ENCODE data around the gene CCSER1. TPM values are rescaled to one million over a fixed set of nuclear protein-coding genes. Genes with fewer than 3 reads are reported as not detected.
A peak's percentile ranks its signal among the peaks of the same experiment; 100 is the strongest.

The CCSER1 gene
- polyA plus RNA-seq, 3 donors = 0.09 to 0.75 (median 0.13) TPM

GRCh38 chr4:90183254-90183653 is 56.1 kb downstream of the CCSER1 start:
- WGBS (ENCODE audit: insufficient coverage) = no CpG with 5 or more reads among the region's 3 CpGs
- H3K4me1 ChIP-seq (ENCODE audit: control insufficient read depth in 1 of 2, insufficient read depth in 2 of 2, low read length in 2 of 2) = no peaks in the 10 kb centered on the region
- no peaks in the 10 kb centered on the region for H3K36me3 ChIP-seq (replicated peaks in 1 of 2; ENCODE audit: control insufficient read depth in 1 of 2, insufficient read depth in 2 of 2, low read length in 2 of 2)
- H2AFZ ChIP-seq (ENCODE audit: insufficient read depth, low read depth, low read length, poor library complexity, severe bottlenecking) = no peak overlapping the region
- Mint-ChIP-seq H3K4me3 (no peak overlapping the region), H3K4me1 (no peaks in the 10 kb centered on the region), H3K9me3 (no peaks in the 10 kb centered on the region), H3K27me3 (ENCODE audit: low read depth in 3 of 3) (peaks cover 0 to 1% (median 0%) of the 10 kb centered on the region in 3 donors), H3K36me3 (no peaks in the 10 kb centered on the region), H3K27ac (peak overlapping the region in 1 of 7 donors; percentile 53)
- H3K9ac ChIP-seq (ENCODE audit: insufficient read depth, low read length, poor library complexity, severe bottlenecking) = no peak overlapping the region
- H3K4me3 ChIP-seq (replicated peaks in 1 of 3; ENCODE audit: low read depth in 2 of 3, low read length in 3 of 3) = no peak overlapping the region
- no peaks in the 10 kb centered on the region for H3K9me3 ChIP-seq (replicated peaks in 1 of 2; ENCODE audit: control insufficient read depth in 1 of 2, insufficient read depth in 1 of 2, low read length in 2 of 2)
- H3K27me3 ChIP-seq (ENCODE audit: control insufficient read depth in 2 of 2, insufficient read depth in 2 of 2, low read length in 2 of 2) = no peaks in the 10 kb centered on the region
- intact Hi-C loops (cut with micrococcal nuclease) = no loop called here
- no peaks in the 10 kb centered on the region for H4K20me1 ChIP-seq (ENCODE audit: insufficient read depth, low read length)
- no peak overlapping the region for H3K4me2 ChIP-seq (replicated peaks; ENCODE audit: extremely low read depth, low read length, poor library complexity, severe bottlenecking)
- H3K79me2 ChIP-seq (ENCODE audit: insufficient read depth, low read length) = no peaks in the 10 kb centered on the region
- TF ChIP-seq, protein P1, sequence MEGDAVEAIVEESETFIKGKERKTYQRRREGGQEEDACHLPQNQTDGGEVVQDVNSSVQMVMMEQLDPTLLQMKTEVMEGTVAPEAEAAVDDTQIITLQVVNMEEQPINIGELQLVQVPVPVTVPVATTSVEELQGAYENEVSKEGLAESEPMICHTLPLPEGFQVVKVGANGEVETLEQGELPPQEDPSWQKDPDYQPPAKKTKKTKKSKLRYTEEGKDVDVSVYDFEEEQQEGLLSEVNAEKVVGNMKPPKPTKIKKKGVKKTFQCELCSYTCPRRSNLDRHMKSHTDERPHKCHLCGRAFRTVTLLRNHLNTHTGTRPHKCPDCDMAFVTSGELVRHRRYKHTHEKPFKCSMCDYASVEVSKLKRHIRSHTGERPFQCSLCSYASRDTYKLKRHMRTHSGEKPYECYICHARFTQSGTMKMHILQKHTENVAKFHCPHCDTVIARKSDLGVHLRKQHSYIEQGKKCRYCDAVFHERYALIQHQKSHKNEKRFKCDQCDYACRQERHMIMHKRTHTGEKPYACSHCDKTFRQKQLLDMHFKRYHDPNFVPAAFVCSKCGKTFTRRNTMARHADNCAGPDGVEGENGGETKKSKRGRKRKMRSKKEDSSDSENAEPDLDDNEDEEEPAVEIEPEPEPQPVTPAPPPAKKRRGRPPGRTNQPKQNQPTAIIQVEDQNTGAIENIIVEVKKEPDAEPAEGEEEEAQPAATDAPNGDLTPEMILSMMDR (IDR thresholded peaks at IDR 0.05) = no peak
- DNase-seq = no peak
- H3K27ac ChIP-seq (ENCODE audit: low read depth in 1 of 2, low read length in 2 of 2) = no peak overlapping the region

- no CpG with 5 or more reads among the region's 1 CpG for WGBS (ENCODE audit: insufficient coverage)
- Histone ChIP-seq H3K79me2 (ENCODE audit: insufficient read depth, low read length) (no peaks in the 10 kb centered on the region), H3K36me3 (replicated peaks in 1 of 2; ENCODE audit: control insufficient read depth in 1 of 2, insufficient read depth in 2 of 2, low read length in 2 of 2) (no peaks in the 10 kb centered on the region)
These were observed 57.4 kb downstream of the CCSER1 start for GRCh38 chr4:90184560-90184959.

More at GRCh38 chr4:90184560-90184959, 57.4 kb downstream of the CCSER1 start:
- TF ChIP-seq, protein P1 (IDR thresholded peaks at IDR 0.05) = no peak
- intact Hi-C loops (cut with micrococcal nuclease) = no loop called here
- Histone ChIP-seq H3K9ac (ENCODE audit: insufficient read depth, low read length, poor library complexity, severe bottlenecking) (no peak overlapping the region), H3K9me3 (replicated peaks in 1 of 2; ENCODE audit: control insufficient read depth in 1 of 2, insufficient read depth in 1 of 2, low read length in 2 of 2) (no peaks in the 10 kb centered on the region), H3K4me1 (ENCODE audit: control insufficient read depth in 1 of 2, insufficient read depth in 2 of 2, low read length in 2 of 2) (no peaks in the 10 kb centered on the region), H2AFZ (ENCODE audit: insufficient read depth, low read depth, low read length, poor library complexity, severe bottlenecking) (no peak overlapping the region), H4K20me1 (ENCODE audit: insufficient read depth, low read length) (no peaks in the 10 kb centered on the region), H3K4me2 (replicated peaks; ENCODE audit: extremely low read depth, low read length, poor library complexity, severe bottlenecking) (no peak overlapping the region), H3K27ac (ENCODE audit: low read depth in 1 of 2, low read length in 2 of 2) (no peak overlapping the region), H3K4me3 (replicated peaks in 1 of 3; ENCODE audit: low read depth in 2 of 3, low read length in 3 of 3) (no peak overlapping the region), H3K27me3 (ENCODE audit: control insufficient read depth in 2 of 2, insufficient read depth in 2 of 2, low read length in 2 of 2) (no peaks in the 10 kb centered on the region)
- DNase-seq = no peak
- Mint-ChIP-seq H3K4me3 (no peak overlapping the region), H3K27me3 (ENCODE audit: low read depth in 3 of 3) (peaks cover 0 to 1% (median 0%) of the 10 kb centered on the region in 3 donors), H3K36me3 (no peaks in the 10 kb centered on the region), H3K4me1 (no peaks in the 10 kb centered on the region), H3K27ac (no peak overlapping the region), H3K9me3 (no peaks in the 10 kb centered on the region)

Data from CD14-positive monocyte (primary cell).